ENCODE data around the gene MAP2K3.
"Not testable (repeated sequence)": the region's sequence is repeated elsewhere in the genome, so short reads cannot be mapped to it uniquely, and the experiment has no call there.

MAP2K3 gene

GRCh38 chr17:21295036-21295952 is 10.8 kb downstream of the MAP2K3 start:
- no peak for DNase-seq

DNA sequence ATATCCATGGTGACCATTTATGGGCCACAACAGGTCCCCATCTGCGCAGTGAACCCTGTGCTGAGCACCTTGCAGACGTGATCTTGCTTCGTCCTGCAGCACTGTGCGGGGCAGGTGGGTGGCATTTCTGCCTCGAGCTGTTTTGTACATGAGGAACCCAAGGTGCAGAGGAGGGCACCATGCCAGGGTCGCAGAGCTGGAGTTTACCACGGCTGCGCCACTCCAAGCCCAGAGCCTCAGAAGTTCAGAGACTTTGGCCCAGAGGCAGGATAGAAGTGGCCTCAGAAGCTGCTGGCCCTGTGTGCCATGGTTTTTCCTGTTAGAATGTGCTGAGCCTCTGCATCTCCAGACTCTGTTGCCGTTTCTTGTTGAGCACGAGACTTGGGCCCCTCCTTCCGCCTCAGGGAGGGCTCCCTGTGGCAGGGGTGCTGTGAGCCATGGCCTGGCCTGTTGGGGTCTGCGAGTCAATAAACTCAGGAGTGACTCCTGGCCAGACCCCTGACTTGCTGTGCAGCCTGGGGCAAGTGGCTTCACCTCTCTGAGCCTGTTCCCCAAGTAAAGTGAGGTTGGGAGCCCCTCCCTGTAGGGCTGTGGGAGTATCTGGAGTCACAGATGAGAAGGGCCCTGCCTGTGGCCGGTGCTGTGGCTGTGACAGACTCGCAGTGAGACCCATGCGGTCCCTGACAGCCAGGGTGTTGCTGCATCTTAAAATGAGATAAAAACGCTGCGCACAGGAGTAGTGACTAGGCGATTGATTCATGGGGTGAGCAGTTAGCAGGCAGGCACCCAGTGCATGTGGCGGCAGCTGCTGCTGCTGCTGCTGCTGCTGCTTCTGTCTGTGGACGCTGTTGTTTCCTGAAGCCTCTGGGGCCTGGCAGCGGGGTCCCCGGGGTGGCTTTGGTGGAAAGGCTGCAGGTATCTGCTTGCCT is 11.8 kb downstream of the MAP2K3 start:
- no peak for DNase-seq

DNA sequence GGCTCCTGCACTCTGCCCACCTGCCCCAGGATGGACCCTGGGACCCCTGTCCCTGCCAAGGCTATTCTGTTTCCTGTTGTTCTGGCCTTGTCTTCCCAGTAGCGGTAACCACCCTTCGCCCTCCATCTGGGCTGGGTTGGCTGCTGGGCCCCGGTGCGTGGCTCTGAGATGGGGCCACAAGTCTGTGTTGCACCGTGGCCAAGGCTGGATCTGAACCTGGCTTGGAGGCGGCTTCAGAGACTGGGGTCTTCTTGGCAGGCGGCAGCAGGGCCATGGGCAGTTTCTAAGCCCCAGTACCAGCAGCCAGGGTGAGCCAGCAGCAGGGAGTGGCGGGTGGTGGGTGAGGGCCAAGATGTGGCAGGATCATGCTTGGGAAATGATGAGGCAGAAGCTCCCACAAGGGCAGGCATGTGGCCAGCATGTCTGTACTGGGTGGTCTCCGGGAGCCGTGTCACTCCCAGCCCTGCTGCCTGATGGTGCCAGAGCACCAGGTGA is 12.6 kb downstream of the MAP2K3 start:
- DNase-seq, result no peak

DNA sequence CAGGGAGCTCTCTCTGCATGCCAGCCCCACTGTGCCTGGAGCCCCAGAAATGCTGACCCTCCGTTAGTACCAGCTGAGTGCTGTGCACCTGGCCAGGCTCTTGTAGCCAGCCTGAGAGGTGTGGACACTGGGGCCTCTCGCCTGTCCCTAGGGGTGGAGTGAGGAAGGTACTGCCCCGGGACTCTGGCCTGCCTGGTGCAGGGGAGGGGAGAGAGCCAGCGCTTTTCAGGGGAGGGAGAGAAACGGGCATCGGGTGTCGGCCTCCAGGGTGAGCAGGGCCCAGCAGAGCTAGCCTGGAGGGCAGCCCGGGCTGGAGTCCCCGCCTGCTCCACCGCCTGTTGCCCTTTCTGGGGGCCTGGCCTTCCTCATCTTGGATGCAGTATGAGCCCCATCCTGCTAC is 13.1 kb downstream of the MAP2K3 start:
- DNase-seq, result no peak

- no peak for DNase-seq
These were observed 13.8 kb downstream of the MAP2K3 start for GRCh38 chr17:21298056-21298982.

DNA sequence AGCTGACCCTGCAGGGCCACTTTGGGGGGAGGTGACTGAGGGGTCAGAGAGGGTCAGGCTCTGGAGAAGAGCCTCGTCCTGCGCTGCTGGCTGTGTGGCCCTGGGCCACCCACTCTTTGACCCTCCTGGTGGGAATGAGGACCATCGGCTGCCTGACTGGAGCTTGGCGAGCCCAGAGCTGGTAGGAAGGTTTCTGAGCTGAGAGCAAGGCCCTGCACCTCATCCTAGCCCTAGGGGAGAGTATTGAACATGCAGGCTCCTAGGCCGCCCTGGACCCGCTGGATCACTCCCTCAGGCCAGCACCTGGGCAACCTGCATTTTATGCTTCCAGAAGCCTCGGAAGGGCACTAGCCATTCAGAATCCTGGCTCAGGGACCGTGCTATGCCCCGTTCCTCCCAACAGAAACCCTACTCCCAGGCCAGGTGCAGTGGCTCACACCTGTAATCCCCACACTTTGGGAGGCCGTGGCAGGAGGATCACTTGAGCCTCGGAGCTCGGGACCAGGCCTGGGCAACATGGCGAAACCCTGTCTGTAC is 14.5 kb downstream of the MAP2K3 start:
- no peak for DNase-seq

DNA sequence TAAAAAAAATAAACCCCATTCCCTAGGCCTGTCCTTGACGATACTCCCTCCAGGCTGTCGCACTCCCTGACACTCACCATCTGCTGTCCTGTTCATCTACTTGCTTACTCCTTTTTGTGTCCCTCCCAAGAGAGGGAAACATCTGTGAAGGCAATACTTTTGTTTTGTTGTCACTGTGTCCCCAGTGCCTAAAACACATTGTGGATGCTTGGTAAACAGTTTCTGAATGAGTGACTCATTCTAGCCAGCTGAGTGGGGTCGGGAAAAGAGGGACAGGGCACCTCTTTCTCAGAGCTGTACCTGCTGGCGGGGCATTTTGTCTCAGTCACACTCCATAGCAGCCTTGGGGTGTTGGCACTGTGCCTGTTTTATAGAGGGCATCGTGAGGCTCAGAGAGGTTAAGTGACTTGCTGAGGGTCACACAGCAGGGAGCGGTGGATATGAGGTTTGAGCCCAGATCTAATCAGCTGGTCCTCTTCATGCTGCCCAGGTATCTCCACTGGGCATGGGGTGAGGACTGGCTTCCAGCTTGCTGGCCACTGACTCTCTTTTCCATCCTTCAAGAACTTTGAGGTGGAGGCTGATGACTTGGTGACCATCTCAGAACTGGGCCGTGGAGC is 15.6 kb downstream of the MAP2K3 start:
- no peak for DNase-seq

- DNase-seq, result no peak
These were observed 16.4 kb downstream of the MAP2K3 start for GRCh38 chr17:21300601-21301571.

- DNase-seq, result peak in 3 of 56 donors; percentile 31 to 46 (median 43)
These were observed 17.4 kb downstream of the MAP2K3 start for GRCh38 chr17:21301593-21302550.

DNA sequence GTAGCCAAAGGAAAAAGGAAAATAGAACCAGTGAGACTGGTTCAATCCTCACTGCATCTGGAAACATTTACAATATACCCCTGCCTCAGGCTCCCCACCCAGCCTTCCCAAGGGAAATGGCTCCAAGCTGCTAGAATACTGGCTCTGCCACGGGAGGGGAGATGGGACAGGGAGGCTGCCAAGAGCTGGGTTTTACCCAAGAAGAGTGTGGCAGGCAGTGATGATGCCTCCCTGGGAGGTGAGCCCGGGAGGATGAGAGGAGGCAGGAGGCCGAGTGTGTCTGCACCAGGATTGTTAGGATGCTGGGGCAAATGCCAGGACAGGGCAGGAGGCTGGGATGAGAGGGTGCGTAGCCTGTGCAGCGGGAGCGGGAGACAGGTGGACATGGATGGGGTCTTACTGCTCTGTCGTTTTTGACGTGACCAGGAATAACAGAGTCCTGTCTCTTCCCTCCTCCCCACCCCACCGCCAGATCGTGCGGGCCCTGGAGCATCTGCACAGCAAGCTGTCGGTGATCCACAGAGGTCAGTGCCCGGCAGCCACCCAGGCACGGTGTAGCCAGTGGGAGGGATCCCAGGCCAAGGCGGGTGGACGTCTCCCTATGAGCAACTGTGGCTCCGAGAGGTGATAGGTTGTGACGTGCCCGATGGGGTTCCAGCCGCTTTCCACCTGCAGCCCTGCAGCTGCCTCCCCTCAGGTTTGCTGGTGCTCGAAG is 18.4 kb downstream of the MAP2K3 start:
- DNase-seq, result no peak

DNA sequence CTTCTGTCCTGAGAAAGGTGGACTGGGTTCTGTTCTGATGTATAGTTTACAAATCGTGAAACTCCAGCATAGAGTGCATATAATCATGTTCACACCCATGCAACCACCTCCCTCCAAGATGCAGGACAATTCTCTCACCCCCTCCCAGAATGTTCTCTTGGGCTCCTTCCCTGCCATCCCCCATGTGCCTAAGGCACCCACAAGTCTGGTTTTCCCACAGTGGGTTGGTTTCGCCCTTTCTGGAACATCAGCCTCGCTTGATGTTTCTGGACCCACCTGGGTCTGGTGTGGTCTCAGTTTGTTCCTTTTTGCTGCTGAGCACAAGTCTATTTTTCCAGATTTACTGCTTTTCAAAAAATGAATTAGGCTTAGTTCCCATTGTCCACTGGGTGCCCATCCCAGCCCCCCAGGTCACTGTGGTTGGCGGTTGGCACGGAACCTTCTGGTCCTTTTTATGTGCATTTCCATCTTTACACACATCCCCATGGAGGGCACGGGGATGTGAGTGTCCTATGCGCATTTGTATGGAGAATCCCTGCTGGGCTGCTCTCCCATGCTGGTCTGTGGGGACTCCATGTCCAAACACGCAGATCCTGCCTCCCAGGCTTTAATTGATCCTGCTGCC is 19.0 kb downstream of the MAP2K3 start:
- no peak for DNase-seq

GRCh38 chr17:21304091-21304490 is 19.6 kb downstream of the MAP2K3 start:
- no peak for DNase-seq

DNA sequence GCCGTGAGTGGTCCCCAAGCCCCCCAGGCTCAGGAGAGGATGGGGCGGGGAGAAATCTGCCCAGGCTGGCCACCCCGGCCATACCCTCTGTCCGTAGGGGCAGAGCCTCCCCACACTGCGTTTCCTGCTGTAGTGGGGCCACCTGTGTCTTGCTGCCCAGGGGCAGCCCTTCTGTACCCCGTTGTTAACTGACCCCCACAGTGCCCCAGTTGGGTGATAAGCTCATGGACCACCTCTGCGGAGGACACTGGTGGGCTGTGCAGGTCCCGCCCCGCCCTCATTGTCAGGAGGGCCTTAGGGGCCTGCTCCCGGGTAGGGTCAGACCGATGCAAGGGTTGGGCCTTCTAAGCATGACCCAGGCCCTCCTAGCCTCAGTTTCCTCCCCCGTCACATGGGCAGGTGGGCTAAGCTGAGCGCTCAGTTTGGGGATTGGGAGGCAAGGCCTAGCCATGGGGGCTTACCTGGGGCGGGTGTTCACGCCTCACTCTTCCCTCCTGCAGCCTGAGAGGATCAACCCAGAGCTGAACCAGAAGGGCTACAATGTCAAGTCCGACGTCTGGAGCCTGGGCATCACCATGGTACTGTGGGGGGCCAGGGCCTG is 20.1 kb downstream of the MAP2K3 start:
- DNase-seq, result not testable (repeated sequence)

- DNase-seq, result not testable (repeated sequence)
These were observed 21.1 kb downstream of the MAP2K3 start for GRCh38 chr17:21305431-21306180.

DNA sequence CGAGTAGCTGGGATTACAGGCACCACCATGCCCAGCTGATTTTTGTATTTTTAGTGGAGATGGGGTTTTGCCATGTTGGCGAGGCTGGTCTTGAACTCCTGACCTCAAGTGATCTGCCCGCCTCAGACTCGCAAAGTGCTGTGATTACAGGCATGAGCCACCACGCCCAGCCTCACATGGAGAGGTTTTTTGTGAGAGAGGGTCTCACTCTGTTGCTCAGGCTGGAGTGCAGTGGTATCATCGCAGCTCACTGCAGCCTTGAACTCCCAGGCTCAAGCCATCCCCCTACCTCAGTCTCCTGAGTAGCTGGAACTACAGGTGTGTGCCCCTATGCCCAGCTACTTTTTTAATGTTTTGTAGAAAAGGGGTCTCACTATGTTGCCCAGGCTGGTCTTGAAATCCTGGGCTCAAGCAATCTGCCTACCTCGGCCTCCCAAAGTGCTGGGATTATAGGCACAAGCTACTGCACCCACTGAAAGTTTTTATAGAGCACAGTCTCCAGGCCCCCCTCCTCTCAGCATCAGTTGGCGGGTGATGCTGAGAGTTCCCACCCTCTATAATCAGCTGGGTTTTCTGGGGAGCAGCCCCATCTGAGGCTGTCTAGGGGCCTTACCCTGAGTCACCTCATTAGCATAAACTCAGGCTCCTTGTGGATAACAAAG is 22.2 kb downstream of the MAP2K3 start:
- not testable (repeated sequence) for DNase-seq
